Neural progenitor cell (in vitro differentiated cells): Measurements from ENCODE around the gene TSPAN2. TPM values are rescaled to one million over a fixed set of nuclear protein-coding genes. Genes with fewer than 3 reads are reported as not detected.

Experiments
- DNase-seq: peaks from one replicate; pipeline ENCODE4 v3.0.0-alpha.2; 2016; ENCODE audit warnings: low spot score
- H2AFZ ChIP-seq: fragments of 200-600 bp; sonication (generic); replicated peaks from 2 replicates; pipeline ENCODE4 v1.6.1; 2016; ENCODE audit warnings: antibody characterized with exemption
- H3F3A ChIP-seq: fragments of 200-600 bp; sonication (generic); 2 replicates; pipeline ENCODE4 v1.6.1; 2016; ENCODE audit warnings: antibody characterized with exemption, low read depth
- H3K27ac ChIP-seq: fragments of 200-600 bp; sonication (generic); 2 replicates; pipeline ENCODE4 v1.5.1; 2016; ENCODE audit warnings: mild to moderate bottlenecking
- H3K27me3 ChIP-seq: fragments of 200-600 bp; sonication (generic); 2 replicates; pipeline ENCODE4 v1.6.1; 2016; ENCODE audit warnings: mild to moderate bottlenecking, moderate library complexity
- H3K36me3 ChIP-seq: fragments of 200-600 bp; sonication (generic); 2 replicates; pipeline ENCODE4 v1.5.1; 2016
- H3K4me1 ChIP-seq: fragments of 200-600 bp; sonication (generic); 2 replicates; pipeline ENCODE4 v1.6.1; 2016; ENCODE audit warnings: mixed run types
- H3K4me2 ChIP-seq: fragments of 200-600 bp; sonication (generic); 2 replicates; pipeline ENCODE4 v1.6.1; 2016
- H3K4me3 ChIP-seq: fragments of 200-600 bp; sonication (generic); 2 replicates; pipeline ENCODE4 v1.5.1; 2016
- H3K79me2 ChIP-seq: fragments of 200-600 bp; sonication (generic); 2 replicates; pipeline ENCODE4 v1.6.1; 2016; ENCODE audit warnings: low read depth
- H3K9ac ChIP-seq: fragments of 200-600 bp; sonication (generic); 2 replicates; pipeline ENCODE4 v1.6.1; 2016
- H3K9me3 ChIP-seq: fragments of 200-600 bp; sonication (generic); 2 replicates; pipeline ENCODE4 v1.5.1; 2016; ENCODE audit warnings: low read depth
- H4K20me1 ChIP-seq: fragments of 200-600 bp; sonication (generic); 2 replicates; pipeline ENCODE4 v1.6.1; 2016; ENCODE audit warnings: low read depth
- H3K27ac Mint-ChIP-seq: 3 replicates; pipeline ENCODE4 v1.8.0; 2021; ENCODE audit warnings: mixed read lengths
- H3K27me3 Mint-ChIP-seq: 2 replicates; pipeline ENCODE4 v1.8.0; 2022; ENCODE audit warnings: low read depth, mild to moderate bottlenecking, inconsistent platforms, moderate library complexity, mixed read lengths; ENCODE audit not compliant: insufficient read depth
- H3K36me3 Mint-ChIP-seq: 3 replicates; pipeline ENCODE4 v1.8.0; 2021; ENCODE audit warnings: mixed read lengths
- H3K4me1 Mint-ChIP-seq: 3 replicates; pipeline ENCODE4 v1.8.0; 2021; ENCODE audit warnings: mixed read lengths
- H3K4me3 Mint-ChIP-seq: 3 replicates; pipeline ENCODE4 v1.8.0; 2021; ENCODE audit warnings: mild to moderate bottlenecking, moderate library complexity, mixed read lengths
- H3K9me3 Mint-ChIP-seq: 3 replicates; pipeline ENCODE4 v1.8.0; 2020; ENCODE audit warnings: mixed read lengths
- EZH2 ChIP-seq: fragments of 200-600 bp; sonication (generic); IDR thresholded peaks from 2 replicates; pipeline ENCODE4 v1.6.1; 2017; ENCODE audit warnings: antibody characterized with exemption, mild to moderate bottlenecking, moderate library complexity
- EZH2phosphoT487 ChIP-seq: fragments of 200-600 bp; sonication (generic); IDR thresholded peaks from 2 replicates; pipeline ENCODE4 v1.6.1; 2017; ENCODE audit warnings: antibody characterized with exemption
- total RNA-seq: library from RNA; depleted of rRNA; stranded (reverse); fragments of >200 nt; gene quantifications from 2 replicates; pipeline ENCODE4 v1.2.3, GENCODE V29; 2015; ENCODE audit warnings: low replicate concordance
- TF ChIP-seq, protein P1 (sequence below): fragments of 200-600 bp; sonication (generic); IDR thresholded peaks from 2 replicates; pipeline ENCODE4 v1.5.1; 2017; ENCODE audit warnings: antibody characterized with exemption, mild to moderate bottlenecking

Gene TSPAN2
- total RNA-seq, 1 donor from 2014 or later = 19.7 TPM

DNA sequence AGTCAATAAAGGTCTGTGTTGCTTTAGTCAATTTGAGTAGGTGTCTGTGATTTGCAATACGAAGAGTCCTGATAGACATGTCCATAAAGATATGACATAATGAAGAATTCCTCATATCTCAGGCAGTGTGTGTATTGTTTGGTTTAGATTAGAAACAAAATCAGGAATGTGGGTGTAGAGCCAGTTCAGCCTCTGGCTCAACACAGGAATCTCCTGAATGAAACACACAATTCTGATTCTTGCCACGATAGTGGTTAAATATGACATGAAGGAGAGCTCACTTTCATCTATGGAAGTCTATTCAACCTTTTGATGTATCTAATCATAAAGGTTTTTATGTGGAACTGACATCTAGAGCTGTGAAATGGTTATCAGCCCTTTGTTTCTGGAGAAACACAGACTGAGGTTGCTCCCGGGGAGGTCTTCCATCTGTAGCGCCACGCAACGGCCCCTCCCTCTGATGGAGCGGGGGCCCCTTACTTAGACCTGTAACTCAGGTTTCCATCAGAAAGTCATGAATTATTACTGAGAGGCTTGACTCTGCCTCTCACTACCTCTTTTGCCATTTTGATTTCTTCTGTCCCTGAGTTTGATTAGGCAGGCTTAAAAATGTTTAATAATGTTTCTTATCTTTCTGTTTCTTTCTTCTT lies 19.5 kb downstream of the TSPAN2 start:
- H3K4me3 ChIP-seq = no peak overlapping the region
- TF ChIP-seq EZH2 = no peak
- TF ChIP-seq, protein P1, sequence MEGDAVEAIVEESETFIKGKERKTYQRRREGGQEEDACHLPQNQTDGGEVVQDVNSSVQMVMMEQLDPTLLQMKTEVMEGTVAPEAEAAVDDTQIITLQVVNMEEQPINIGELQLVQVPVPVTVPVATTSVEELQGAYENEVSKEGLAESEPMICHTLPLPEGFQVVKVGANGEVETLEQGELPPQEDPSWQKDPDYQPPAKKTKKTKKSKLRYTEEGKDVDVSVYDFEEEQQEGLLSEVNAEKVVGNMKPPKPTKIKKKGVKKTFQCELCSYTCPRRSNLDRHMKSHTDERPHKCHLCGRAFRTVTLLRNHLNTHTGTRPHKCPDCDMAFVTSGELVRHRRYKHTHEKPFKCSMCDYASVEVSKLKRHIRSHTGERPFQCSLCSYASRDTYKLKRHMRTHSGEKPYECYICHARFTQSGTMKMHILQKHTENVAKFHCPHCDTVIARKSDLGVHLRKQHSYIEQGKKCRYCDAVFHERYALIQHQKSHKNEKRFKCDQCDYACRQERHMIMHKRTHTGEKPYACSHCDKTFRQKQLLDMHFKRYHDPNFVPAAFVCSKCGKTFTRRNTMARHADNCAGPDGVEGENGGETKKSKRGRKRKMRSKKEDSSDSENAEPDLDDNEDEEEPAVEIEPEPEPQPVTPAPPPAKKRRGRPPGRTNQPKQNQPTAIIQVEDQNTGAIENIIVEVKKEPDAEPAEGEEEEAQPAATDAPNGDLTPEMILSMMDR = no peak
- no peak for TF ChIP-seq EZH2phosphoT487
- no peaks in the 10 kb centered on the region for H3K9me3 Mint-ChIP-seq
- no peaks in the 10 kb centered on the region for H4K20me1 ChIP-seq
- H3K79me2 ChIP-seq = no peaks in the 10 kb centered on the region
- no peaks in the 10 kb centered on the region for H3K36me3 Mint-ChIP-seq
- peaks cover 37% of the 10 kb centered on the region for H3K4me1 ChIP-seq
- no peak overlapping the region for H3K27ac Mint-ChIP-seq
- peaks cover 11% of the 10 kb centered on the region for H3F3A ChIP-seq
- no peak overlapping the region for H3K4me2 ChIP-seq
- no peaks in the 10 kb centered on the region for H3K36me3 ChIP-seq
- H3K27ac ChIP-seq = no peak overlapping the region
- H3K4me1 Mint-ChIP-seq = peaks cover 44% of the 10 kb centered on the region
- H3K27me3 ChIP-seq = no peaks in the 10 kb centered on the region
- no peaks in the 10 kb centered on the region for H3K27me3 Mint-ChIP-seq
- H3K9me3 ChIP-seq = no peaks in the 10 kb centered on the region
- H3K9ac ChIP-seq = no peak overlapping the region
- no peak overlapping the region for H3K4me3 Mint-ChIP-seq
- DNase-seq = no peak
- no peak overlapping the region for H2AFZ ChIP-seq

DNA sequence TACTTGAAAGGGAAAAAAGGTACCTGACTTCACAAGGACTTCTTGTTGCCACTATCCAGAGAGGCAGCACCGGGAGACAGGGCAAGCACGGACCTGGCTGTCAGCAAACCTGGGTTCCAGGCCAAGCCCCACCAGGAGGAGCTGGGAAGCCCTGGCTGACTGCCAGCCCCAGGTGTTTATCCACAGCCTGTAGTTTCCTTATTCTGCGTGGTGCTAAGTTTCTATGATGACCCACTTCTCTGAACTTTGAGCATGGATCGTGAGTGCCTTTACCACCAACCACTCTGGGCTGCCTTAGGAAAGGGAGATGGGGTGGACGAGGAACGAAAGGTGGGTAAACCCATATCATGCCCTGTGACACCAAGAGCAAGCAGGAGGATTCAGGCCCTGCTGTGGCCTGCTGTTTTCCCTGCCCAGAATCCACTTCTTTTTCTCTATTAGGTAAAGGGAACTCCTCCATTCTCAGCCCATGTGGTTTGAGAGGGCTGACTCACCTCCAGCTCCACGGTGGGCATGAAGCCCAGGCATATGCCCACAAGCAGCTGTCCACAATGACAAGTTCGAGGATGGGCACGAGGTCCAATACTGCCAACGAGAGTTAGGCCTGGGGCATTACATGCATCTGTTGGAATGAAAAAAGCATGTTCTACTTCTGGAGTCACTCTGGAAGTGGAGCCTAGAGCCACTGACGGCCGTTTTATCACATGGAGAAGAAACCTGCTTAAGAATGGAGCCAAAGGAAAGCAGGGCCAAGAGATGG lies 20.3 kb downstream of the TSPAN2 start:
- no peak overlapping the region for H3K4me3 Mint-ChIP-seq
- H3K9me3 Mint-ChIP-seq = no peaks in the 10 kb centered on the region
- Histone ChIP-seq H4K20me1 (no peaks in the 10 kb centered on the region), H3K27me3 (no peaks in the 10 kb centered on the region), H3K27ac (no peak overlapping the region), H2AFZ (no peak overlapping the region), H3F3A (peaks cover 11% of the 10 kb centered on the region), H3K9ac (no peak overlapping the region), H3K4me3 (no peak overlapping the region), H3K4me1 (peaks cover 31% of the 10 kb centered on the region), H3K9me3 (no peaks in the 10 kb centered on the region), H3K4me2 (no peak overlapping the region), H3K79me2 (no peaks in the 10 kb centered on the region), H3K36me3 (no peaks in the 10 kb centered on the region)
- H3K27ac Mint-ChIP-seq = no peak overlapping the region
- no peaks in the 10 kb centered on the region for H3K36me3 Mint-ChIP-seq
- DNase-seq = no peak
- peaks cover 36% of the 10 kb centered on the region for H3K4me1 Mint-ChIP-seq
- H3K27me3 Mint-ChIP-seq = no peaks in the 10 kb centered on the region
- TF ChIP-seq, protein P1 = no peak
- TF ChIP-seq EZH2phosphoT487 (no peak), EZH2 (no peak)

DNA sequence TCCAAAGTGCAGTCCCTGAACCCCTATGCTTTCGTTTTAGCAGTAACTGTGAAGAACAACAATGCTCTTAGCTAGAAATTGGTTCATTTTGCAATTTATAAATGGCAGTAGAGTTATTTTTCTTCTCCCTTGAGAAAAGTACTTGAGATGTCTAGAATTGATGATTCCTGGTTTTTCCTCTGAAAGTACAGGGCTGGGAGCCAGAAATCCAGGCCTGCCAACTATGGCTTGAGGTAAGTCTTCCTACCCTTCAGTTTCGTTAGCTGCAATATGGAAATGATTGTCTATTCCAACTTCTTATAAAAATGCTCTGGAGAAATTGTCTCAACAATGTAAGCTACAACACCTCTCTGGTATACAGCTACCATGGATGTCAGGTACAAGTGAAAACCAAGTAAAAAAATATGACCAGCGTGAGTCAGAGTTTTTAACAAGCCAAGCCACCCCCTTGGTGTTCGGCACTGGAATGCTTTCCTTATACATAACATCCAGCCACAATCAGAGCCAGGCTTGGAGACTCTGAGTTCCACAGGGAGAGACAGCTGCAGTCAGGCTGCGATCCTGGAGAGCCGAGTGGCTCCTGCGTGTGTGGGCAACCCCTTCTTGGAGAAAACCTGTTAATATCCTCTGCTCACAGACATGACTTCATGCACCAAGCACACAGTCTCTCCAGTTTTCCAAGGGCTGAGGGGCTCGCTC lies 22.0 kb downstream of the TSPAN2 start:
- DNase-seq = no peak
- Mint-ChIP-seq H3K27ac (no peak overlapping the region), H3K27me3 (peaks cover 2% of the 10 kb centered on the region), H3K9me3 (no peaks in the 10 kb centered on the region), H3K4me1 (peaks cover 28% of the 10 kb centered on the region), H3K4me3 (no peak overlapping the region), H3K36me3 (no peaks in the 10 kb centered on the region)
- Histone ChIP-seq H3K27me3 (no peaks in the 10 kb centered on the region), H3K4me1 (peaks cover 26% of the 10 kb centered on the region), H3K9me3 (no peaks in the 10 kb centered on the region), H4K20me1 (no peaks in the 10 kb centered on the region), H3K4me2 (no peak overlapping the region), H3K27ac (no peak overlapping the region), H2AFZ (no peak overlapping the region), H3F3A (peaks cover 11% of the 10 kb centered on the region), H3K9ac (no peak overlapping the region), H3K36me3 (no peaks in the 10 kb centered on the region), H3K4me3 (no peak overlapping the region), H3K79me2 (no peaks in the 10 kb centered on the region)
- no peak for TF ChIP-seq EZH2phosphoT487
- TF ChIP-seq EZH2 = no peak
- TF ChIP-seq, protein P1 = no peak
